ENCODE measurements around the gene PHETA2. TPM values are rescaled to one million over a fixed set of nuclear protein-coding genes. Genes with fewer than 3 reads are reported as not detected.
"Not testable (repeated sequence)": the region's sequence is repeated elsewhere in the genome, so short reads cannot be mapped to it uniquely, and the experiment has no call there.

The PHETA2 gene
- total and polyA plus RNA-seq, 5 experiments from 2014 or later, result 0.08 to 1.6 (median 0.17) TPM

DNA sequence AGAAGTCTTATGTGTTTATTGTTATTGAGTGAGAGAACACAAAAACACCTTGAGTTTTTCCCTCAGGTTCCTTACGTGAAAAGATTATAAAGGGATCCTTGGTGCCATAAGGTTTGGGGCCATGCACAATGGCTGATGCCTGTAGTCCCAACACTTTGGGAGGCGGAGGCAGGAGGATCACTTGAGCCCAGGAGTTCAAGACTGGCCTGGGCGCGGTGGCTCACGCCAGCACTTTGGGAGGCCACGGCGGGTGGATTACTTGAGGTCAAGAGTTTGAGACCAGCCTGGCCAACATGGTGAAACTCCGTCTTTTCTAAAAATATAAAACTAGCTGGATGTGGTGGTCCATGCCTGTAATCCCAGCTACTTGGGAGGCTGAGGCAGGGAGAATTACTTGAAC lies 10.8 kb downstream of the PHETA2 start:
- H3K36me3 Mint-ChIP-seq, result peaks cover 0 to 55% (median 10%) of the 10 kb centered on the region in 3 donors
- H3K27me3 Mint-ChIP-seq, result no peaks in the 10 kb centered on the region
- DNase-seq (no peak), ATAC-seq (no peak)
- no peak overlapping the region for H3K4me3 Mint-ChIP-seq
- POLR2A ChIA-PET, result interaction anchor here (1.5 kb wide), 1 partner anchor 9 kb away, joined by 4 read pairs; no protein-coding TSS in a partner anchor
- H3K9me3 Mint-ChIP-seq, result no peaks in the 10 kb centered on the region
- no peak overlapping the region for H3K27ac Mint-ChIP-seq
- H3K4me1 Mint-ChIP-seq, result peaks cover 26 to 55% (median 44%) of the 10 kb centered on the region in 4 donors

- Mint-ChIP-seq H3K9me3 (no peaks in the 10 kb centered on the region), H3K27ac (peak overlapping the region in 3 of 10 donors; percentile 16 to 62 (median 24)), H3K4me3 (no peak overlapping the region), H3K27me3 (no peaks in the 10 kb centered on the region), H3K36me3 (peaks cover 0 to 55% (median 10%) of the 10 kb centered on the region in 3 donors), H3K4me1 (peaks cover 27 to 52% (median 38%) of the 10 kb centered on the region in 4 donors)
- ATAC-seq, result no peak
- POLR2A ChIA-PET, result no interaction called here
- no peak for DNase-seq
Observed at GRCh38 chr22:42086051-42086450, 12.0 kb downstream of the PHETA2 start.

DNA sequence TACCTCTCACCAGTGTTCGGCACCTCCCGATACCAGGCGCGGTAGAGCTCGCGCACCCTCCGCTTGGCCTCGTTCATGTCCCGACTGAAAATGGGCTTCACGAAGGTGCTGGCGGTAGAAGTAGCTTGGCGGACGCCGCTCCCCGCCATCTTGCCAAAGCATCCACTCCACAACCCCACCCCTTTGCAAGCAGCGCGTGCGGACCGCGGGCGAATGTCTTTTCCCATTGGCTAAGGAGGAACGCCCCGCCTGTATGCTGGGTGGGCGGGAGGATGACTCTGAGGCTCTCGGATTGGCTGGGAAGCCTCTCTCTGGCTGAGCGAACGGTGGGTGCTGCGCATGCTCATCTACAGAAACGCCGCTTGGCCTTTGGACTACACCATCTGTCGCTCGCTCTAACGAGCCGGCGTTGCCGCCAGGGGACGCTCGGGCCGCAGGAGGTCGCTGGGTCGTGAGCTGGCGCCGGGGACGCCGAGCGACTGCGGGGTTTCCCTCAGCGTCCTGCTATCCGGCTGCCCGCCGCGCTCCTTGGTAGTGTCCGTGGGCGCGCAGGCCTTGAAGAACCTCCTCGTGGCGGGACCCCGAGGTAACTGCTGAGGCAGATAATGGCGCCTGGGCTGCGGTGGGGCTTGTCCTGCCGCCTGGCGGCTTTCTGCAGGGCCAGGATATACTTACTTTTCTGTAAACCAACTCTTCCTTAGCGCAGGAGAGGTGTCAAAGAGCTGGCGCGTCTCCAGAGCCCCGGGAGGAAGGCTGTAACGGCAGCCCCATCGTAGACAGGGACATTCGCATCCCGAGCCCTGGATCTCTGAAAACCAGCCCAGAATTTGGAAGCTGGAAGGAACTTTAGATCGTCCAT lies 16.8 kb downstream of the PHETA2 start, which contains the start of gene NDUFA6:
Gene NDUFA6, minus strand, starts transcription at position 177 of the 859 bp plus-strand sequence. Its CDS starts 28 bp downstream, at position 149.
- H3K4me1 Mint-ChIP-seq, result peaks cover 16 to 44% (median 28%) of the 10 kb centered on the region in 4 donors
- H3K4me3 Mint-ChIP-seq, result peak within 1 kb of the TSS; percentile 94 to 99 (median 98)
- ATAC-seq, result peak; percentile 86 to 92
- H3K27ac Mint-ChIP-seq, result peak within 1 kb of the TSS; percentile 95 to 100 (median 99)
- peaks cover 0 to 19% (median 2%) of the 10 kb centered on the region in 3 donors for H3K36me3 Mint-ChIP-seq
- POLR2A ChIA-PET, result interaction anchor here (0.6 to 6.0 kb wide), 13 partner anchors 11 to 524 kb away, joined by 3 to 163 read pairs (median 5); partner anchors contain the start of genes NAGA, PHETA2, POLDIP3 and SMDT1
- H3K9me3 Mint-ChIP-seq, result no peaks in the 10 kb centered on the region
- DNase-seq, result peak; percentile 92 to 99 (median 98)
- no peaks in the 10 kb centered on the region for H3K27me3 Mint-ChIP-seq

DNA sequence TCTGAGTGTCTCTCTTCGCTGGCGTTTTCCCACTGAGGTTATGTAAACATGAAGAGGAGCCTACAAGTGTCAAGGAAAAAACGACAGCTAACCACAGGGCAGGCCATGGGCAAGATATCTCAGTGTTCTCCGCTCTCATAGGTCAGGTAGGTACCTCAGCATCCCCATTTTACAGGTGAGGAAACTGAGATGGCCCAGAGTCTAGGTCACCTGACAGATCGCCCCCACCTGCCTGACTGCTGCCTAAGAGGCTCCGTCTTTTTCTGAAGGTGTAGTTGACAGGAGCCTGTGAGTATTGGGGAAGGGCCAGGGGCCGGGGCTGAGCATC lies 17.4 kb downstream of the PHETA2 start:
- Mint-ChIP-seq H3K4me1 (peaks cover 17 to 41% (median 26%) of the 10 kb centered on the region in 4 donors), H3K4me3 (peak overlapping the region; percentile 94 to 99 (median 98)), H3K9me3 (no peaks in the 10 kb centered on the region), H3K27me3 (no peaks in the 10 kb centered on the region), H3K27ac (peak overlapping the region; percentile 95 to 100 (median 99)), H3K36me3 (peaks cover 0 to 15% (median 2%) of the 10 kb centered on the region in 3 donors)
- POLR2A ChIA-PET, result interaction anchor here (0.6 to 6.0 kb wide), 11 partner anchors 11 to 352 kb away, joined by 3 to 163 read pairs (median 5); partner anchors contain the start of genes NAGA, PHETA2, SMDT1 and TCF20
- ATAC-seq (no peak), DNase-seq (no peak)

GRCh38 chr22:42101199-42101598 lies 27.2 kb downstream of the PHETA2 start:
- Mint-ChIP-seq H3K9me3 (peaks cover 0 to 53% (median 17%) of the 10 kb centered on the region in 9 donors), H3K4me1 (peaks cover 0 to 3% (median 0%) of the 10 kb centered on the region in 4 donors), H3K27ac (no peak overlapping the region), H3K36me3 (peaks cover 15 to 40% (median 24%) of the 10 kb centered on the region in 3 donors), H3K27me3 (no peaks in the 10 kb centered on the region), H3K4me3 (no peak overlapping the region)
- DNase-seq (no peak), ATAC-seq (no peak)
- POLR2A ChIA-PET, result interaction anchor here (0.7 kb wide), 2 partner anchors 24 to 52 kb away, joined by 3 to 4 read pairs; no protein-coding TSS in a partner anchor

GRCh38 chr22:42104332-42104860 lies 30.3 kb downstream of the PHETA2 start:
- peaks cover 0 to 47% (median 14%) of the 10 kb centered on the region in 9 donors for H3K9me3 Mint-ChIP-seq
- ATAC-seq, H3K4me3 Mint-ChIP-seq, H3K4me1 Mint-ChIP-seq, DNase-seq, H3K27me3 Mint-ChIP-seq: not testable (repeated sequence)
- peaks cover 14 to 35% (median 24%) of the 10 kb centered on the region in 3 donors for H3K36me3 Mint-ChIP-seq
- POLR2A ChIA-PET, result interaction anchor here (0.6 kb wide), 1 partner anchor 52 kb away, joined by 3 read pairs; no protein-coding TSS in a partner anchor
- peak overlapping the region in 1 of 10 donors; percentile 81 for H3K27ac Mint-ChIP-seq

DNA sequence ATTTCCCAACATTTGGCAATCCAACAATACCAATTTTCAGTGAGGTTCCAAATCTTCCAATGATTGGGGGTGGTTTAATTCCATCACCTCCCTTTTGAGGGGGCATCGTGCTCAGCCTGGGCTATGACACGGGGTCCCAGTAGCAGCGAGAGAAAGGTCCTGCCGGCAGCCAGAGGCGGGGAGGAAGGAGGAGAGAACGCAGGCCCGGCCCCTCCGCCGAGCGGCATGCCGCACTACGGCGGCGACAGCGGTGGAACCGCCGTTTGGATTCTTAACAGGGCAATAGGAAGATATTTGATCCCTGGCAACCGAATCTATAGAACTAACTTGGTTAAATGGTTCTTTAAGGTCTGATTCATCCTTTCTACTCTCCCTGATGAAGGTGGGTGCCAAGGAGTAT lies 34.8 kb downstream of the PHETA2 start:
- Mint-ChIP-seq H3K36me3 (peaks cover 3 to 12% (median 7%) of the 10 kb centered on the region in 3 donors), H3K9me3 (peaks cover 0 to 12% (median 6%) of the 10 kb centered on the region in 9 donors), H3K27ac (no peak overlapping the region), H3K4me3 (no peak overlapping the region), H3K27me3 (no peaks in the 10 kb centered on the region), H3K4me1 (peaks cover 0 to 4% (median 0%) of the 10 kb centered on the region in 4 donors)
- ATAC-seq, result no peak
- POLR2A ChIA-PET, result no interaction called here
- no peak for DNase-seq

DNA sequence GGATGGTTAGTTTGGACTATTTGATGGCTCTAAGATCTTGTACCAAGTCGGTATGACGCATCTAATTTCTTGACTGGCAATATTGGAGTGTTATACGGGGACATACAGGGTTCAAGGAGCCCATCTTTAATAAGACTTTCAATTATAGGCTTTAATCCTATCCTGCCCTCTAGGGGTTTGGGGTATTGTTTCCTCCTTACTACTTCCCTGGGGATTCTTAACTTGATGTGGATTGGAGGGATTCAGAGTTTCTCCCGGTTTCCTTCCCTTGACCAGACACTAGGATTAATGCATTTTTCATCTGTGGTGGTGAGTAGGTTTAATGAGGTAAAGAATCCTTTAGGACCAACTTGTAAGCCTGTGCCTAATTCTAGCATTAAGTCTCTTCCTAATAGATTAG lies 37.8 kb downstream of the PHETA2 start:
- no peak overlapping the region for H3K4me3 Mint-ChIP-seq
- no peak overlapping the region for H3K27ac Mint-ChIP-seq
- H3K9me3 Mint-ChIP-seq, result peaks cover 0 to 24% (median 8%) of the 10 kb centered on the region in 9 donors
- POLR2A ChIA-PET, result no interaction called here
- peaks cover 0 to 19% (median 6%) of the 10 kb centered on the region in 3 donors for H3K36me3 Mint-ChIP-seq
- no peaks in the 10 kb centered on the region for H3K27me3 Mint-ChIP-seq
- ATAC-seq, result no peak
- H3K4me1 Mint-ChIP-seq, result peaks cover 0 to 1% (median 0%) of the 10 kb centered on the region in 4 donors
- DNase-seq, result no peak

DNA sequence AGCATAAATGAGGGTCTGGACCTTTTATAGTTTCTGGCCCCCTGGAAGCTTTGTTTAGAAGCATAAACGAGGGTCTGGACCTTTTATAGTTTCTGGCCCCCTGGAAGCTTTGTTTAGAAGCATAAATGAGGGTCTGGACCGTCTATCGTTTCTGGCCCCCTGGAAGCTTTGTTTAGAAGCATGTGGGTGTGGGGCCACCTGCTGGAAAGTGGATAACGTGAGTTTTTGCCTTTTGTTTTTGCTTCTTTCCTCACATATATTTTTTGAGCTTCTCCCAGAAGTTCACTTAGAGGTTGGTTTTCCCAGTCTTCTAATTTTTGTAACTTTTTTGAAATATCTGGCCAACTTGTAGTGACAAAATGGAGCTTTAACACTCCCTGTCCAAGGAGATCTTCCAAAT lies 38.7 kb downstream of the PHETA2 start:
- H3K27ac Mint-ChIP-seq, DNase-seq, H3K27me3 Mint-ChIP-seq, ATAC-seq, H3K4me1 Mint-ChIP-seq, POLR2A ChIA-PET, H3K4me3 Mint-ChIP-seq: not testable (repeated sequence)
- Mint-ChIP-seq H3K9me3 (peaks cover 0 to 24% (median 8%) of the 10 kb centered on the region in 9 donors), H3K36me3 (peaks cover 0 to 19% (median 6%) of the 10 kb centered on the region in 3 donors)

- no peak for ATAC-seq
- Mint-ChIP-seq H3K27ac (no peak overlapping the region), H3K9me3 (peaks cover 0 to 24% (median 8%) of the 10 kb centered on the region in 9 donors), H3K36me3 (peaks cover 0 to 15% (median 3%) of the 10 kb centered on the region in 3 donors), H3K4me1 (peaks cover 6 to 15% (median 11%) of the 10 kb centered on the region in 4 donors), H3K4me3 (no peak overlapping the region), H3K27me3 (no peaks in the 10 kb centered on the region)
- no peak for DNase-seq
- POLR2A ChIA-PET, result no interaction called here
Observed at GRCh38 chr22:42114721-42115120, 40.7 kb downstream of the PHETA2 start.

GRCh38 chr22:42115420-42115830 lies 41.4 kb downstream of the PHETA2 start:
- Mint-ChIP-seq H3K27ac (peak overlapping the region in 1 of 10 donors; percentile 49), H3K36me3 (peaks cover 0 to 15% (median 3%) of the 10 kb centered on the region in 3 donors), H3K9me3 (peaks cover 0 to 24% (median 8%) of the 10 kb centered on the region in 9 donors), H3K4me1 (peaks cover 12 to 22% (median 17%) of the 10 kb centered on the region in 4 donors)
- DNase-seq, POLR2A ChIA-PET, ATAC-seq, H3K27me3 Mint-ChIP-seq, H3K4me3 Mint-ChIP-seq: not testable (repeated sequence)

GRCh38 chr22:42116848-42117424 lies 42.9 kb downstream of the PHETA2 start:
- Mint-ChIP-seq H3K27me3 (no peaks in the 10 kb centered on the region), H3K9me3 (peaks cover 0 to 24% (median 8%) of the 10 kb centered on the region in 9 donors), H3K4me3 (no peak overlapping the region), H3K27ac (no peak overlapping the region), H3K36me3 (peaks cover 0 to 15% (median 3%) of the 10 kb centered on the region in 3 donors), H3K4me1 (peaks cover 17 to 36% (median 30%) of the 10 kb centered on the region in 4 donors)
- no peak for ATAC-seq
- POLR2A ChIA-PET, result interaction anchor here (0.6 kb wide), 1 partner anchor 22 kb away, joined by 3 read pairs; no protein-coding TSS in a partner anchor
- no peak for DNase-seq

Data from naive thymus-derived CD8-positive, alpha-beta T cell (primary cell).